Mesendoderm (in vitro differentiated cells): Measurements from ENCODE around the gene RARG.

Experiments used
- DNase-seq: peaks from one replicate; pipeline ENCODE4 v3.0.0; 2013
- H2AK5ac ChIP-seq: 2 replicates; pipeline ENCODE4 v1.6.1; 2013; ENCODE audit warnings: low read length, inconsistent platforms
- H2BK120ac ChIP-seq: 2 replicates; pipeline ENCODE4 v1.6.1; 2013; ENCODE audit warnings: low read depth, mild to moderate bottlenecking, low read length, moderate library complexity, mixed read lengths
- H2BK15ac ChIP-seq: replicated peaks from 2 replicates; pipeline ENCODE4 v1.6.1; 2013; ENCODE audit warnings: low read depth, mild to moderate bottlenecking, moderate library complexity
- H2BK5ac ChIP-seq: 2 replicates; pipeline ENCODE4 v1.6.1; 2013; ENCODE audit warnings: low read length, inconsistent platforms
- H3K18ac ChIP-seq: 2 replicates; pipeline ENCODE4 v1.6.1; 2013; ENCODE audit warnings: mild to moderate bottlenecking, low read length, mixed read lengths
- H3K23ac ChIP-seq: one replicate; pipeline ENCODE4 v1.6.1; 2013; ENCODE audit warnings: low read length
- H3K27ac ChIP-seq: 2 replicates; pipeline ENCODE4 v1.5.1; 2013; ENCODE audit warnings: low read depth, mild to moderate bottlenecking, inconsistent platforms, low read length, moderate library complexity
- H3K27me3 ChIP-seq: 2 replicates; pipeline ENCODE4 v1.6.1; 2013; ENCODE audit warnings: low read length, control low read depth, mild to moderate bottlenecking, inconsistent platforms; ENCODE audit not compliant: insufficient read depth, poor library complexity
- H3K36me3 ChIP-seq: 2 replicates; pipeline ENCODE4 v1.6.1; 2013; ENCODE audit warnings: low read length, inconsistent platforms; ENCODE audit not compliant: control insufficient read depth, insufficient read depth
- H3K4ac ChIP-seq: one replicate; pipeline ENCODE4 v1.6.1; 2013; ENCODE audit warnings: low read depth, mild to moderate bottlenecking, low read length, moderate library complexity
- H3K4me1 ChIP-seq: 2 replicates; pipeline ENCODE4 v1.6.1; 2013; ENCODE audit warnings: low read depth, low read length, inconsistent platforms; ENCODE audit not compliant: control insufficient read depth
- H3K4me2 ChIP-seq: 2 replicates; pipeline ENCODE4 v1.6.1; 2013; ENCODE audit warnings: low read length
- H3K4me3 ChIP-seq: 2 replicates; pipeline ENCODE4 v1.5.1; 2013; ENCODE audit warnings: mild to moderate bottlenecking, low read length
- H3K56ac ChIP-seq: one replicate; pipeline ENCODE4 v1.6.1; 2013; ENCODE audit warnings: low read length
- H3K79me1 ChIP-seq: 2 replicates; pipeline ENCODE4 v1.6.1; 2013; ENCODE audit warnings: low read length, inconsistent platforms
- H3K79me2 ChIP-seq: 2 replicates; pipeline ENCODE4 v1.6.1; 2013; ENCODE audit warnings: mild to moderate bottlenecking, low read length; ENCODE audit not compliant: control insufficient read depth, insufficient read depth
- H3K9ac ChIP-seq: 2 replicates; pipeline ENCODE4 v1.6.1; 2013; ENCODE audit warnings: low read length, inconsistent platforms
- H4K5ac ChIP-seq: one replicate; pipeline ENCODE4 v1.6.1; 2013; ENCODE audit warnings: low read length
- H4K8ac ChIP-seq: one replicate; pipeline ENCODE4 v1.6.1; 2013; ENCODE audit warnings: low read depth, mild to moderate bottlenecking, control low read depth, low read length, moderate library complexity
- WGBS: extraction: QIAGEN DNeasy Blood & Tissue Kit; methylation state at CpG from one replicate; pipeline ENCODE4 v1.1.7; 2013; ENCODE audit warnings: low lambda C conversion rate, missing lambda C conversion rate; ENCODE audit not compliant: insufficient coverage; ENCODE audit errors: extremely low coverage; 5-methylcytosine and 5-hydroxymethylcytosine counted together

Gene RARG

GRCh38 chr12:53212931-53213330 is 19.1 kb downstream of the RARG start:
- H3K9ac ChIP-seq: no peak overlapping the region
- H4K8ac ChIP-seq: no peak overlapping the region
- H3K79me1 ChIP-seq: peaks cover 11% of the 10 kb centered on the region
- no peak overlapping the region for H3K23ac ChIP-seq
- no peak overlapping the region for H4K5ac ChIP-seq
- peaks cover 7% of the 10 kb centered on the region for H3K79me2 ChIP-seq
- no peak overlapping the region for H3K18ac ChIP-seq
- H3K4ac ChIP-seq: no peak overlapping the region
- H3K4me2 ChIP-seq: no peak overlapping the region
- no peak overlapping the region for H2BK120ac ChIP-seq
- no peaks in the 10 kb centered on the region for H3K27me3 ChIP-seq
- WGBS: no CpG with 5 or more reads among the region's 12 CpGs
- H2BK15ac ChIP-seq: no peak overlapping the region
- DNase-seq: no peak
- H3K36me3 ChIP-seq: peaks cover 10% of the 10 kb centered on the region
- H3K56ac ChIP-seq: no peak overlapping the region
- no peak overlapping the region for H2AK5ac ChIP-seq
- H3K4me3 ChIP-seq: no peak overlapping the region
- no peak overlapping the region for H2BK5ac ChIP-seq
- H3K4me1 ChIP-seq: peaks cover 42% of the 10 kb centered on the region
- no peak overlapping the region for H3K27ac ChIP-seq

DNA sequence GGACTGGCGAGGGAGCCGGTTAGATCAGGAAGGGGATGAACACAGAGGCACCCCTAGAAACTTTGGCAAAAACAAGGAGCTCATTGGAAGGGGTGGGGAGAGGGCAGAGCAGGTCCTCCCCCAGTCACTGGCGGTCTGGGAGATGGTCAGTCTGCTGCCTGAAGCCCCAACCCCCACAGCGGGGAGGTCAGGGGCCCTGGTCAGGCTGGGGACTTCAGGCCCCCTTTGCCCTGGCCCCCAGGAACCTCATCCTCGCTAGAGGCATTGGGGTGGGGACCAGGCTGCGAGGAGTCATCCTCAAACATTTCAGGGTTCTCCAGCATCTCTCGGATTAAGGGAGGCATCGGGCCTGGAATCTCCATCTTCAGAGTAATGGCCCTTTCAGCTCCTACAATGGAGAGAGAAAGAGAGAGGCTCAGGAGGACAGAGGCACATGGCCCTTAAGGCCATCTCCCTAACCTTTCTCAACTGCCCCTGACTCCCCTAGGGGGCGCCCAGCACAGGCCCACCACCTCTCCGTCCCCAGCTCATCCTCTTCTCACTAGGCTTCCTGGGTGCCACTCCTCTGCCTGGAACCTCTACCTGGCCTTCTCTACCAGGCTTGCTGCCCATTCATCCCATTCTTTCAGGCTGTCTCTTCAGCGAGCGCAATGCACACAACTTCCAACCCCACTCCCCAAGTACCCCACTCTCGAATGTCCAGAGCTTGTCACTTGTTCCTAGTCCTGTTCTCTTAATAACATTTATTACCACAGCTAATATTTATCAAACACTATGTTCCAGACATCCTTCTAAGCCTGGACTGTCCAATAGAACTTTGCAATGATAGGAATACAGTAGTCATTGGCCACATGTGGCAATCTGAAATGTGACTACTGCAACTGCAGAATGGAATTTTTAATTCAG is 20.3 kb downstream of the RARG start:
- H2BK15ac ChIP-seq: no peak overlapping the region
- no peak overlapping the region for H4K5ac ChIP-seq
- no peak overlapping the region for H2AK5ac ChIP-seq
- H3K79me2 ChIP-seq: no peaks in the 10 kb centered on the region
- no peak overlapping the region for H2BK120ac ChIP-seq
- H3K79me1 ChIP-seq: peaks cover 7% of the 10 kb centered on the region
- no peak overlapping the region for H3K56ac ChIP-seq
- no peak overlapping the region for H3K4ac ChIP-seq
- no peak overlapping the region for H3K4me3 ChIP-seq
- H3K4me2 ChIP-seq: no peak overlapping the region
- DNase-seq: peak; percentile 62
- H3K27ac ChIP-seq: no peak overlapping the region
- WGBS: no CpG with 5 or more reads among the region's 13 CpGs
- no peak overlapping the region for H4K8ac ChIP-seq
- peaks cover 10% of the 10 kb centered on the region for H3K36me3 ChIP-seq
- H3K9ac ChIP-seq: no peak overlapping the region
- no peak overlapping the region for H3K18ac ChIP-seq
- no peak overlapping the region for H3K23ac ChIP-seq
- H3K27me3 ChIP-seq: no peaks in the 10 kb centered on the region
- H2BK5ac ChIP-seq: no peak overlapping the region
- H3K4me1 ChIP-seq: peaks cover 31% of the 10 kb centered on the region

DNA sequence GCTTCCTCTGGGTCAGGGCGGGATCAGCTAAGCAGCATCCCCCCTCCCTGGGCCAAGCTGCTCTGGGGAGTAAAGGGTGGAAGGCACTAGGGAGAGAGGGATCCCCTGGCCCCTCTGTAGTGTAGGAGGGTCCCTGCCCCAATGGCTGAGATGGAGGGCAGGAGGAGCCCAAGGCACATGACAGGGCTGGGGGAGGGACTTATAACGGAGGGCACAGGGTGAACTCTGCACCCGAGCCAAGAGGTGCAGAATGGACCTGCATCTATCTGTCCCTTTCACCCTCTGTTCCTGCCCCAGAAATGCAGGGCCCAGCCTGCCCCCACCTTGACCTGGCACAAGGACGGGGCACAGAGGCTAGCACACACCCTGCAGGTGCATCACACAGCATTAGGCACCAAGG is 21.2 kb downstream of the RARG start:
- H3K56ac ChIP-seq: no peak overlapping the region
- H3K27me3 ChIP-seq: no peaks in the 10 kb centered on the region
- no peak overlapping the region for H3K23ac ChIP-seq
- H3K18ac ChIP-seq: no peak overlapping the region
- peaks cover 10% of the 10 kb centered on the region for H3K36me3 ChIP-seq
- H3K9ac ChIP-seq: no peak overlapping the region
- no peak overlapping the region for H4K8ac ChIP-seq
- peaks cover 7% of the 10 kb centered on the region for H3K79me1 ChIP-seq
- no peak overlapping the region for H2BK120ac ChIP-seq
- peaks cover 22% of the 10 kb centered on the region for H3K4me1 ChIP-seq
- no peak overlapping the region for H3K4me3 ChIP-seq
- H4K5ac ChIP-seq: no peak overlapping the region
- WGBS: no CpG with 5 or more reads among the region's 4 CpGs
- DNase-seq: no peak
- no peak overlapping the region for H2BK15ac ChIP-seq
- H3K4me2 ChIP-seq: no peak overlapping the region
- H3K27ac ChIP-seq: no peak overlapping the region
- H2AK5ac ChIP-seq: no peak overlapping the region
- no peak overlapping the region for H3K4ac ChIP-seq
- H3K79me2 ChIP-seq: no peaks in the 10 kb centered on the region
- H2BK5ac ChIP-seq: no peak overlapping the region

DNA sequence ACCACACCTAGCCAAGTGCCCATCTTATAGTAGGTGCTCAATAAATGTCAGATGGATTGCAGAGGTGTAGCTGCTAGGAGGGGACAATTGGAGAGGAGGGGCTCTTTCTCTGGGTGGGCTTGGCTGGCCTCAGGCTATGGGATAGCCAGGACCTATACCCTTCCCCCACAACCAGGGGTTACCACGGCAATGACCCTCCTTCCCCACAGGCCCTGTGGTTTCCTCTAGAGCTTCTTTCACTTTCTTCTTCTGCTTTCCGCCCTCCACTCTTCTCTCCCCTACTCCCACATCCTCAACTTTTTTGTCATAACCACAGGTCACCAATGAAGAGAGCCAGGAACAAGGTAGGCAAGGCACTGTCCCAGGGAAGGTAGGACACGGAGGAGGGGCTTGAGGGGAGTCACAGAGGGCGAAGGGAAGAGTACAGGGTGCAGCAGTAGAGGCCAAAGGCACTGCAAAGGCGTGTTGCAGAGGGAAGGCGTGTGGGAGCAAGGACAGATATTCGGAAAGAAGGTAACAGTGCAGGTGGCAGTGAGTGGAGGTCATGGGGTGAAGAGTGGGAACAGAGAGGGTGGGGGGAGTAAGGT is 23.0 kb downstream of the RARG start:
- no CpG with 5 or more reads among the region's 7 CpGs for WGBS
- Histone ChIP-seq H3K4me1 (peaks cover 6% of the 10 kb centered on the region), H3K79me2 (no peaks in the 10 kb centered on the region), H2BK120ac (no peak overlapping the region), H2BK15ac (no peak overlapping the region), H3K18ac (no peak overlapping the region), H3K4ac (no peak overlapping the region), H3K9ac (no peak overlapping the region), H3K79me1 (peaks cover 2% of the 10 kb centered on the region), H4K8ac (no peak overlapping the region), H2BK5ac (no peak overlapping the region), H2AK5ac (no peak overlapping the region), H3K27ac (no peak overlapping the region), H3K4me2 (no peak overlapping the region), H3K4me3 (no peak overlapping the region), H3K56ac (no peak overlapping the region), H4K5ac (no peak overlapping the region), H3K23ac (no peak overlapping the region), H3K36me3 (peaks cover 10% of the 10 kb centered on the region), H3K27me3 (no peaks in the 10 kb centered on the region)
- no peak for DNase-seq

DNA sequence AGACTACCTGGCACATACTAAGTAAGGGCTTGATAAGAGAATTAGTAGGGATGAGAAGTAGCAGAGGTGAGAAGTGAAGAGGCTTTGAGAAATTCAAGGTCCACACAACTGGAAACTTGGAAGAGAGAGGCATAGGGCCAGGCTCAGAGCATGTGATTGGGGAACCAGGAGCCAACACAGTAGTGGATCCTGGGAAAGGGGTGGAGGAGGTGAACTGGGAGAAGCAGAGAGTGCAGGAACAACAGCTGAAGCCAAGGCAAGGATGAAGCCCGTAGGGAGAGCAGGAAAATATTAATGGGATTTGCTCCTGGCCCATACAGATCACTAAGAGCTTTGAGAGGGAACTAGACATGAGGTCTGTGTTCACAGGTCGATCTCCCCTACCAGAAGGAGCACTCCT is 23.6 kb downstream of the RARG start:
- H3K27ac ChIP-seq: no peak overlapping the region
- H3K9ac ChIP-seq: no peak overlapping the region
- H3K4me3 ChIP-seq: no peak overlapping the region
- H2BK15ac ChIP-seq: no peak overlapping the region
- peak; percentile 12 for DNase-seq
- no peak overlapping the region for H3K23ac ChIP-seq
- no peaks in the 10 kb centered on the region for H3K27me3 ChIP-seq
- no peak overlapping the region for H3K4me2 ChIP-seq
- no peak overlapping the region for H2BK5ac ChIP-seq
- H3K56ac ChIP-seq: peak overlapping the region; percentile 8
- H3K36me3 ChIP-seq: peaks cover 8% of the 10 kb centered on the region
- no peak overlapping the region for H4K5ac ChIP-seq
- no peak overlapping the region for H3K18ac ChIP-seq
- H4K8ac ChIP-seq: no peak overlapping the region
- H2AK5ac ChIP-seq: no peak overlapping the region
- H3K4ac ChIP-seq: no peak overlapping the region
- H3K79me2 ChIP-seq: no peaks in the 10 kb centered on the region
- peaks cover 2% of the 10 kb centered on the region for H3K4me1 ChIP-seq
- H3K79me1 ChIP-seq: peaks cover 2% of the 10 kb centered on the region
- no CpG with 5 or more reads among the region's 2 CpGs for WGBS
- H2BK120ac ChIP-seq: no peak overlapping the region
